Erythroblast (primary cell): ENCODE results near the gene FN3KRP.

Experiments
- GATA1 ChIP-seq: IDR thresholded peaks from 2 replicates; pipeline ENCODE4 v1.6.1; 2011; ENCODE audit warnings: low read depth, mild to moderate bottlenecking, control low read depth, low read length, moderate library complexity
- POLR2A ChIP-seq: IDR thresholded peaks from 2 replicates; pipeline ENCODE4 v1.6.1; 2011; ENCODE audit warnings: mild to moderate bottlenecking, low read length

- TF ChIP-seq POLR2A = no peak
- no peak for TF ChIP-seq GATA1
These were observed 20.1 kb downstream of the FN3KRP start for GRCh38 chr17:82736511-82737185.
